Stomach smooth muscle (tissue), 2 donors: ENCODE results near the gene ALDOB.
"Not testable (repeated sequence)": the region's sequence is repeated elsewhere in the genome, so short reads cannot be mapped to it uniquely, and the experiment has no call there.

ENCODE experiments used
- H3K27ac ChIP-seq: one replicate; pipeline ENCODE4 v1.7.0; 2013; ENCODE audit warnings: mild to moderate bottlenecking, low read length, inconsistent platforms
- H3K27me3 ChIP-seq, 2 donors: one replicate each; pipeline ENCODE4 v1.7.0; 2013; ENCODE audit warnings: low read length in 2 of 2; ENCODE audit not compliant: insufficient read depth in 2 of 2, control insufficient read depth in 1 of 2
- H3K36me3 ChIP-seq, 2 donors: one replicate each; pipeline ENCODE4 v1.7.0; 2013; ENCODE audit warnings: low read length in 2 of 2; ENCODE audit not compliant: control insufficient read depth in 2 of 2, insufficient read depth in 2 of 2
- H3K4me1 ChIP-seq: one replicate; pipeline ENCODE4 v1.7.0; 2013; ENCODE audit warnings: low read length; ENCODE audit not compliant: control insufficient read depth, insufficient read depth
- H3K4me3 ChIP-seq, 2 donors: one replicate each; pipeline ENCODE4 v1.7.0; 2013; ENCODE audit warnings: low read length in 2 of 2
- H3K9ac ChIP-seq, 2 donors: one replicate each; pipeline ENCODE4 v1.7.0; 2013; ENCODE audit warnings: low read length in 2 of 2, mild to moderate bottlenecking in 1 of 2
- H3K9me3 ChIP-seq, 2 donors: one replicate each; pipeline ENCODE4 v1.7.0; 2013; ENCODE audit warnings: low read length in 2 of 2; ENCODE audit not compliant: control insufficient read depth in 2 of 2
- donor health status: healthy.
- donor health status: Pancreatic carcinoma.

ALDOB gene

GRCh38 chr9:101388507-101388993, 47.0 kb downstream of the ALDOB start:
- Histone ChIP-seq H3K9me3 (peaks cover 0 to 2% of the 10 kb centered on the region in 2 donors), H3K27me3 (no peaks in the 10 kb centered on the region), H3K4me3 (no peak overlapping the region), H3K36me3 (peaks cover 0 to 3% of the 10 kb centered on the region in 2 donors), H3K9ac (no peak overlapping the region), H3K4me1 (no peaks in the 10 kb centered on the region), H3K27ac (no peak overlapping the region)

- H3K4me3 ChIP-seq = no peak overlapping the region
- no peaks in the 10 kb centered on the region for H3K27me3 ChIP-seq
- peaks cover 0 to 2% of the 10 kb centered on the region in 2 donors for H3K9me3 ChIP-seq
- no peak overlapping the region for H3K27ac ChIP-seq
- peaks cover 0 to 3% of the 10 kb centered on the region in 2 donors for H3K36me3 ChIP-seq
- H3K9ac ChIP-seq = no peak overlapping the region
- H3K4me1 ChIP-seq = no peaks in the 10 kb centered on the region
Measured at GRCh38 chr9:101387871-101388506, 47.6 kb downstream of the ALDOB start.

GRCh38 chr9:101384873-101385536, 50.6 kb downstream of the ALDOB start, which contains the start of gene BAAT:
BAAT (minus strand) TSS chr9:101385006; CDS start chr9:101371404, 13,602 bp downstream.
- H3K4me3 ChIP-seq, H3K9ac ChIP-seq, H3K9me3 ChIP-seq, H3K36me3 ChIP-seq, H3K27ac ChIP-seq, H3K4me1 ChIP-seq, H3K27me3 ChIP-seq: not testable (repeated sequence)

GRCh38 chr9:101383361-101383760, 52.2 kb downstream of the ALDOB start:
- Histone ChIP-seq H3K4me3 (no peak overlapping the region), H3K27me3 (no peaks in the 10 kb centered on the region), H3K4me1 (no peaks in the 10 kb centered on the region), H3K9me3 (peaks cover 0 to 2% of the 10 kb centered on the region in 2 donors), H3K36me3 (peaks cover 0 to under 1% of the 10 kb centered on the region in 2 donors), H3K27ac (no peak overlapping the region), H3K9ac (no peak overlapping the region)

GRCh38 chr9:101381833-101382342, 53.7 kb downstream of the ALDOB start:
- Histone ChIP-seq H3K27ac (no peak overlapping the region), H3K9me3 (peaks cover 0 to 2% of the 10 kb centered on the region in 2 donors), H3K27me3 (no peaks in the 10 kb centered on the region), H3K36me3 (no peaks in the 10 kb centered on the region), H3K4me1 (no peaks in the 10 kb centered on the region), H3K4me3 (no peak overlapping the region), H3K9ac (no peak overlapping the region)

GRCh38 chr9:101381118-101381517, 54.5 kb downstream of the ALDOB start:
- Histone ChIP-seq H3K27ac (no peak overlapping the region), H3K4me3 (no peak overlapping the region), H3K4me1 (no peaks in the 10 kb centered on the region), H3K27me3 (no peaks in the 10 kb centered on the region), H3K9ac (no peak overlapping the region), H3K9me3 (peaks cover 0 to 2% of the 10 kb centered on the region in 2 donors), H3K36me3 (no peaks in the 10 kb centered on the region)

GRCh38 chr9:101380295-101380694, 55.3 kb downstream of the ALDOB start:
- H3K9me3 ChIP-seq = peaks cover 0 to 2% of the 10 kb centered on the region in 2 donors
- no peaks in the 10 kb centered on the region for H3K4me1 ChIP-seq
- no peak overlapping the region for H3K9ac ChIP-seq
- H3K27me3 ChIP-seq = no peaks in the 10 kb centered on the region
- H3K36me3 ChIP-seq = no peaks in the 10 kb centered on the region
- H3K27ac ChIP-seq = no peak overlapping the region
- H3K4me3 ChIP-seq = no peak overlapping the region

GRCh38 chr9:101376111-101376848, 59.3 kb downstream of the ALDOB start:
- no peaks in the 10 kb centered on the region for H3K36me3 ChIP-seq
- H3K9ac ChIP-seq = no peak overlapping the region
- H3K27me3 ChIP-seq = no peaks in the 10 kb centered on the region
- H3K4me1 ChIP-seq = no peaks in the 10 kb centered on the region
- H3K9me3 ChIP-seq = no peaks in the 10 kb centered on the region
- H3K27ac ChIP-seq = no peak overlapping the region
- no peak overlapping the region for H3K4me3 ChIP-seq

GRCh38 chr9:101375546-101375945, 60.0 kb downstream of the ALDOB start:
- no peaks in the 10 kb centered on the region for H3K4me1 ChIP-seq
- H3K9me3 ChIP-seq = no peaks in the 10 kb centered on the region
- no peaks in the 10 kb centered on the region for H3K27me3 ChIP-seq
- no peak overlapping the region for H3K4me3 ChIP-seq
- no peak overlapping the region for H3K9ac ChIP-seq
- no peak overlapping the region for H3K27ac ChIP-seq
- no peaks in the 10 kb centered on the region for H3K36me3 ChIP-seq

GRCh38 chr9:101372327-101373118, 63.1 kb downstream of the ALDOB start:
- Histone ChIP-seq H3K36me3 (no peaks in the 10 kb centered on the region), H3K27me3 (no peaks in the 10 kb centered on the region), H3K4me3 (no peak overlapping the region), H3K27ac (no peak overlapping the region), H3K9ac (no peak overlapping the region), H3K9me3 (no peaks in the 10 kb centered on the region), H3K4me1 (no peaks in the 10 kb centered on the region)
